ENCODE measurements around the gene CLEC2B. TPM values are rescaled to one million over a fixed set of nuclear protein-coding genes. Genes with fewer than 3 reads are reported as not detected.

CLEC2B gene
- 10 to 100 TPM; 21.8 to 54.0 TPM for total RNA-seq

- Mint-ChIP-seq H3K27me3 (no peaks in the 10 kb centered on the region), H3K27ac (peak within 1 kb of the TSS; percentile 95), H3K4me3 (peak within 1 kb of the TSS; percentile 94), H3K4me1 (peaks cover 5% of the 10 kb centered on the region), H3K9me3 (no peaks in the 10 kb centered on the region), H3K36me3 (ENCODE audit: low read depth) (peaks cover 24% of the 10 kb centered on the region)
- peak; percentile 87 for ATAC-seq (replicated peaks)
Measured at GRCh38 chr12:9869307-9870161, at the start of gene CLEC2B. Gene CLEC2B (minus strand): TSS chr12:9869354.

- H3K27me3 Mint-ChIP-seq, result no peaks in the 10 kb centered on the region
- H3K27ac Mint-ChIP-seq, result no peak overlapping the region
- no peaks in the 10 kb centered on the region for H3K36me3 Mint-ChIP-seq (ENCODE audit: low read depth)
- H3K4me1 Mint-ChIP-seq, result peaks cover 13% of the 10 kb centered on the region
- ATAC-seq (replicated peaks), result no peak
- H3K4me3 Mint-ChIP-seq, result no peak overlapping the region
- H3K9me3 Mint-ChIP-seq, result peaks cover 23% of the 10 kb centered on the region
Measured at GRCh38 chr12:9911708-9912107, 42.6 kb upstream of the CLEC2B start.

- H3K4me1 Mint-ChIP-seq, result peaks cover 17% of the 10 kb centered on the region
- ATAC-seq (replicated peaks), result no peak
- no peaks in the 10 kb centered on the region for H3K36me3 Mint-ChIP-seq (ENCODE audit: low read depth)
- H3K9me3 Mint-ChIP-seq, result peaks cover 23% of the 10 kb centered on the region
- no peaks in the 10 kb centered on the region for H3K27me3 Mint-ChIP-seq
- peak overlapping the region; percentile 34 for H3K27ac Mint-ChIP-seq
- H3K4me3 Mint-ChIP-seq, result no peak overlapping the region
Measured at GRCh38 chr12:9910716-9911421, 41.7 kb upstream of the CLEC2B start.

GRCh38 chr12:9909724-9910123 is 40.6 kb upstream of the CLEC2B start:
- no peaks in the 10 kb centered on the region for H3K36me3 Mint-ChIP-seq (ENCODE audit: low read depth)
- peaks cover 17% of the 10 kb centered on the region for H3K4me1 Mint-ChIP-seq
- no peak overlapping the region for H3K4me3 Mint-ChIP-seq
- H3K9me3 Mint-ChIP-seq, result peaks cover 23% of the 10 kb centered on the region
- no peak for ATAC-seq (replicated peaks)
- peak overlapping the region; percentile 26 for H3K27ac Mint-ChIP-seq
- H3K27me3 Mint-ChIP-seq, result no peaks in the 10 kb centered on the region

- Mint-ChIP-seq H3K36me3 (ENCODE audit: low read depth) (no peaks in the 10 kb centered on the region), H3K27ac (no peak overlapping the region), H3K9me3 (peaks cover 23% of the 10 kb centered on the region), H3K27me3 (no peaks in the 10 kb centered on the region), H3K4me1 (peaks cover 17% of the 10 kb centered on the region), H3K4me3 (no peak overlapping the region)
- no peak for ATAC-seq (replicated peaks)
Measured at GRCh38 chr12:9908350-9908749, 39.2 kb upstream of the CLEC2B start.

- H3K9me3 Mint-ChIP-seq, result peaks cover 25% of the 10 kb centered on the region
- H3K27me3 Mint-ChIP-seq, result no peaks in the 10 kb centered on the region
- peak overlapping the region; percentile 8 for H3K27ac Mint-ChIP-seq
- no peaks in the 10 kb centered on the region for H3K36me3 Mint-ChIP-seq (ENCODE audit: low read depth)
- no peak for ATAC-seq (replicated peaks)
- peaks cover 17% of the 10 kb centered on the region for H3K4me1 Mint-ChIP-seq
- H3K4me3 Mint-ChIP-seq, result no peak overlapping the region
Measured at GRCh38 chr12:9907769-9908168, 38.6 kb upstream of the CLEC2B start.

- Mint-ChIP-seq H3K27ac (peak overlapping the region; percentile 8), H3K27me3 (no peaks in the 10 kb centered on the region), H3K36me3 (ENCODE audit: low read depth) (no peaks in the 10 kb centered on the region), H3K4me3 (peak overlapping the region; percentile 33), H3K4me1 (peaks cover 17% of the 10 kb centered on the region), H3K9me3 (peaks cover 28% of the 10 kb centered on the region)
- ATAC-seq (replicated peaks), result peak; percentile 98
Measured at GRCh38 chr12:9906873-9907272, 37.7 kb upstream of the CLEC2B start.

- no peaks in the 10 kb centered on the region for H3K36me3 Mint-ChIP-seq (ENCODE audit: low read depth)
- H3K27me3 Mint-ChIP-seq, result peaks cover 3% of the 10 kb centered on the region
- peaks cover 14% of the 10 kb centered on the region for H3K4me1 Mint-ChIP-seq
- no peak overlapping the region for H3K27ac Mint-ChIP-seq
- peaks cover 5% of the 10 kb centered on the region for H3K9me3 Mint-ChIP-seq
- H3K4me3 Mint-ChIP-seq, result no peak overlapping the region
- no peak for ATAC-seq (replicated peaks)
Measured at GRCh38 chr12:9902539-9903228, 33.5 kb upstream of the CLEC2B start.

GRCh38 chr12:9900930-9901329 is 31.8 kb upstream of the CLEC2B start:
- Mint-ChIP-seq H3K27me3 (peaks cover 3% of the 10 kb centered on the region), H3K9me3 (peaks cover 5% of the 10 kb centered on the region), H3K27ac (no peak overlapping the region), H3K36me3 (ENCODE audit: low read depth) (no peaks in the 10 kb centered on the region), H3K4me1 (no peaks in the 10 kb centered on the region), H3K4me3 (no peak overlapping the region)
- ATAC-seq (replicated peaks), result no peak

GRCh38 chr12:9899209-9899608 is 30.1 kb upstream of the CLEC2B start:
- H3K27me3 Mint-ChIP-seq, result peaks cover 3% of the 10 kb centered on the region
- H3K27ac Mint-ChIP-seq, result no peak overlapping the region
- peaks cover 5% of the 10 kb centered on the region for H3K9me3 Mint-ChIP-seq
- no peak for ATAC-seq (replicated peaks)
- no peaks in the 10 kb centered on the region for H3K36me3 Mint-ChIP-seq (ENCODE audit: low read depth)
- H3K4me3 Mint-ChIP-seq, result no peak overlapping the region
- no peaks in the 10 kb centered on the region for H3K4me1 Mint-ChIP-seq

GRCh38 chr12:9897535-9897934 is 28.4 kb upstream of the CLEC2B start:
- Mint-ChIP-seq H3K9me3 (peaks cover under 1% of the 10 kb centered on the region), H3K4me3 (no peak overlapping the region), H3K27ac (no peak overlapping the region), H3K4me1 (no peaks in the 10 kb centered on the region), H3K36me3 (ENCODE audit: low read depth) (no peaks in the 10 kb centered on the region), H3K27me3 (peaks cover 3% of the 10 kb centered on the region)
- no peak for ATAC-seq (replicated peaks)

GRCh38 chr12:9895215-9895971 is 26.2 kb upstream of the CLEC2B start:
- ATAC-seq (replicated peaks), result no peak
- Mint-ChIP-seq H3K36me3 (ENCODE audit: low read depth) (no peaks in the 10 kb centered on the region), H3K27ac (no peak overlapping the region), H3K4me3 (no peak overlapping the region), H3K4me1 (no peaks in the 10 kb centered on the region), H3K9me3 (no peaks in the 10 kb centered on the region), H3K27me3 (peaks cover 3% of the 10 kb centered on the region)

- Mint-ChIP-seq H3K36me3 (ENCODE audit: low read depth) (no peaks in the 10 kb centered on the region), H3K4me3 (no peak overlapping the region), H3K27me3 (no peaks in the 10 kb centered on the region), H3K4me1 (no peaks in the 10 kb centered on the region), H3K9me3 (no peaks in the 10 kb centered on the region), H3K27ac (no peak overlapping the region)
- no peak for ATAC-seq (replicated peaks)
Measured at GRCh38 chr12:9888665-9889273, 19.6 kb upstream of the CLEC2B start.

GRCh38 chr12:9883175-9883574 is 14.0 kb upstream of the CLEC2B start:
- Mint-ChIP-seq H3K4me1 (no peaks in the 10 kb centered on the region), H3K36me3 (ENCODE audit: low read depth) (no peaks in the 10 kb centered on the region), H3K27ac (no peak overlapping the region), H3K9me3 (no peaks in the 10 kb centered on the region), H3K4me3 (no peak overlapping the region), H3K27me3 (no peaks in the 10 kb centered on the region)
- no peak for ATAC-seq (replicated peaks)

Measured in activated T-helper 17 cell treated with anti-CD3 and anti-CD28 coated beads, Interleukin-2, amount 50 U/mL, for 72 hours (primary cell).